ENCODE data around the gene SELENOK.

DNA sequence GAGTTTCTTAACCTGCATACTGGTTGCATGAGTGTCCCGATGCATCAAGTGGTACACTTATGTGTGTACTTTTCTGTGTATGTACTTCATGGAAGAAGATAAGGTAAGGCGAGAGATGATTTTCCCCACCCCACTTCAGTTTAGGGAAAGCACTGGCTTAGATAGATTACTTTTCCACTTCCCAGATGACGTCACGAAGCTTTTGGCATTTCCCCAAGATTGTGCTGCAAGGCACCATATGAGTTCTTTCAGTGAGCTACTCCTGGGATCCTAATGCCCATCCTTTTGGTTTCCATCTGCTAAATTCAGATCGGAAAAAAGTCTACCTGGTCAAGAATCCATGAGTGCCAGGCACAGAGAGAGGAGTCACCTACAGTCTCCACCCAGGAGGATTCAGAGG, 40.8 kb downstream of the SELENOK start:
- TF ChIP-seq, protein P1, sequence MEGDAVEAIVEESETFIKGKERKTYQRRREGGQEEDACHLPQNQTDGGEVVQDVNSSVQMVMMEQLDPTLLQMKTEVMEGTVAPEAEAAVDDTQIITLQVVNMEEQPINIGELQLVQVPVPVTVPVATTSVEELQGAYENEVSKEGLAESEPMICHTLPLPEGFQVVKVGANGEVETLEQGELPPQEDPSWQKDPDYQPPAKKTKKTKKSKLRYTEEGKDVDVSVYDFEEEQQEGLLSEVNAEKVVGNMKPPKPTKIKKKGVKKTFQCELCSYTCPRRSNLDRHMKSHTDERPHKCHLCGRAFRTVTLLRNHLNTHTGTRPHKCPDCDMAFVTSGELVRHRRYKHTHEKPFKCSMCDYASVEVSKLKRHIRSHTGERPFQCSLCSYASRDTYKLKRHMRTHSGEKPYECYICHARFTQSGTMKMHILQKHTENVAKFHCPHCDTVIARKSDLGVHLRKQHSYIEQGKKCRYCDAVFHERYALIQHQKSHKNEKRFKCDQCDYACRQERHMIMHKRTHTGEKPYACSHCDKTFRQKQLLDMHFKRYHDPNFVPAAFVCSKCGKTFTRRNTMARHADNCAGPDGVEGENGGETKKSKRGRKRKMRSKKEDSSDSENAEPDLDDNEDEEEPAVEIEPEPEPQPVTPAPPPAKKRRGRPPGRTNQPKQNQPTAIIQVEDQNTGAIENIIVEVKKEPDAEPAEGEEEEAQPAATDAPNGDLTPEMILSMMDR (IDR thresholded peaks at IDR 0.05): no peak
- TF ChIP-seq POLR2A (IDR thresholded peaks at IDR 0.05): no peak

Measured in body of pancreas (tissue), 4 donors.